ENCODE results near the gene SHC2. TPM values are rescaled to one million over a fixed set of nuclear protein-coding genes. Genes with fewer than 3 reads are reported as not detected.

SHC2 gene
- total and polyA plus RNA-seq, 2 experiments from 2014 or later, result 2.2 to 4.6 TPM

- no peak for ATAC-seq
- no peaks in the 10 kb centered on the region for H3K36me3 ChIP-seq (ENCODE audit: insufficient read depth)
- H4K20me1 ChIP-seq (replicated peaks; ENCODE audit: insufficient read depth), result no peaks in the 10 kb centered on the region
These were observed 93.3 kb downstream of the SHC2 start for GRCh38 chr19:367561-367960.

More at GRCh38 chr19:367561-367960, 93.3 kb downstream of the SHC2 start:
- peaks cover 6% of the 10 kb centered on the region; the same call in 1 of the 3 replicates for H3K36me3 Mint-ChIP-seq (ENCODE audit: low read depth)
- Histone ChIP-seq H3K9me2 (ENCODE audit: insufficient read depth) (no peaks in the 10 kb centered on the region), H3K27me3 (ENCODE audit: insufficient read depth) (no peaks in the 10 kb centered on the region), H3K4me3 (no peak overlapping the region), H3K4me2 (no peak overlapping the region), H3K4me1 (ENCODE audit: insufficient read depth) (no peaks in the 10 kb centered on the region), H2AFZ (no peak overlapping the region), H3K27ac (ENCODE audit: low read depth) (no peak overlapping the region), H3F3A (replicated peaks; ENCODE audit: low read depth) (no peaks in the 10 kb centered on the region), H3K79me2 (replicated peaks; ENCODE audit: insufficient read depth) (no peaks in the 10 kb centered on the region)
- H3K4me1 Mint-ChIP-seq, result no peaks in the 10 kb centered on the region; the same call in 2 of the 3 replicates
- peaks cover 15% of the 10 kb centered on the region for H3K27me3 Mint-ChIP-seq (ENCODE audit: insufficient read depth, low read depth, poor library complexity)
- H3K9me3 Mint-ChIP-seq, result peaks cover 15% of the 10 kb centered on the region
- no peak overlapping the region for H3K4me3 Mint-ChIP-seq
- no peak for DNase-seq (ENCODE audit: low spot score)
- TF ChIP-seq POLR2AphosphoS5 (IDR thresholded peaks at IDR 0.05; ENCODE audit: low read depth) (no peak), ETS1 (IDR thresholded peaks at IDR 0.05) (no peak), NANOG (IDR thresholded peaks at IDR 0.05; ENCODE audit: borderline replicate concordance) (no peak), JUNB (IDR thresholded peaks at IDR 0.05; ENCODE audit: unreplicated experiment) (no peak), ZNF331 (CRISPR knock-in tag; IDR thresholded peaks at IDR 0.05; ENCODE audit: low read depth) (no peak), STAT1 (IDR thresholded peaks at IDR 0.05; ENCODE audit: unreplicated experiment) (no peak), REST (IDR thresholded peaks at IDR 0.05; ENCODE audit: unreplicated experiment) (no peak), EZH2phosphoT487 (IDR thresholded peaks at IDR 0.05; ENCODE audit: unreplicated experiment) (no peak), CREB1 (CRISPR knock-in tag; IDR thresholded peaks at IDR 0.05; ENCODE audit: low read depth) (no peak), EZH2 (IDR thresholded peaks at IDR 0.05; ENCODE audit: low read depth, unreplicated experiment) (no peak), CTCF (conservative IDR thresholded peaks at IDR 0.05; ENCODE audit: low read depth in 2 of 2) (no peak), ZNF462 (CRISPR knock-in tag; IDR thresholded peaks at IDR 0.05) (no peak), ZNF114 (CRISPR knock-in tag; IDR thresholded peaks at IDR 0.05) (no peak)
- H3K27ac Mint-ChIP-seq, result no peak overlapping the region

Data from GM23338 (cell line).